ENCODE data around the gene DCDC1.

DNA sequence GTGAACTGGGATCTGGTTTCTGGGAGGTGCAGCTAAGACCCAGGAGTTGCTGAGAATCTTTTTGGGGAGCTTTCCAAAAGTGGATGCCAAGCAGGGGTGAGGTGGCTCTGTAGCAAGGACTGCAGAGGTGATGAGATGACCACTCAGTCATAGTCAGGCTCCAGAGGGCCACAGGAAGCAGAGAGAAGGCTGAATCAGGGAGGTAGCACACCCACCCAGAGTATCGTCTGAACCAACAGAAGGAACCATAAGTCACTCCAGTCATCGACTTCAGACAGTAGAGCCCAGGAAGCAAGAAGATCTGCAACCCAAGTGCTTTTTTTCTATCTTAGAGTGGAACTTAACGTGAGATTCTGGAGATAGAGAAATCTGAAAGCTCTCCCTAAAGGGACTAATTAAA lies 447.7 kb downstream of the DCDC1 start:
- TF ChIP-seq CTCF (IDR thresholded peaks at IDR 0.05) (no peak), POLR2A (IDR thresholded peaks at IDR 0.05) (no peak), POLR2AphosphoS5 (IDR thresholded peaks at IDR 0.05) (no peak), EP300 (IDR thresholded peaks at IDR 0.05; ENCODE audit: low read depth) (no peak)
